Left ventricle myocardium inferior (tissue), 1 donor: Measurements from ENCODE around the gene GSTA5. TPM values are rescaled to one million over a fixed set of nuclear protein-coding genes. Genes with fewer than 3 reads are reported as not detected.
"Not testable (repeated sequence)": the region's sequence is repeated elsewhere in the genome, so short reads cannot be mapped to it uniquely, and the experiment has no call there.

Source experiments
- DNase-seq: peaks from one replicate; pipeline ENCODE4 v3.0.0-alpha.2; 2020
- H3K27ac ChIP-seq: fragments of 200-600 bp; replicated peaks from 2 replicates; pipeline ENCODE4 v1.8.0; 2021
- H3K27me3 ChIP-seq: fragments of 200-600 bp; 2 replicates; pipeline ENCODE4 v1.8.0; 2021; ENCODE audit warnings: low read depth
- H3K36me3 ChIP-seq: fragments of 200-600 bp; 2 replicates; pipeline ENCODE4 v1.8.0; 2021
- H3K4me1 ChIP-seq: fragments of 200-600 bp; 2 replicates; pipeline ENCODE4 v1.8.0; 2021
- H3K4me3 ChIP-seq: fragments of 200-600 bp; 2 replicates; pipeline ENCODE4 v1.8.0; 2021; ENCODE audit warnings: mild to moderate bottlenecking, moderate library complexity
- H3K9me3 ChIP-seq: fragments of 200-600 bp; replicated peaks from 2 replicates; pipeline ENCODE4 v1.8.0; 2021
- intact Hi-C: fragments of 100-400 bp; cut with micrococcal nuclease; formaldehyde crosslinking; loops from one replicate; pipeline ENCODE4 v1.11.0; 2022
- total RNA-seq: library from RNA; stranded (reverse); fragmentation: NEBNext Ultra II Directional; extraction: Animal tissue kit (Norgen Biotek cat#: 25700); gene quantifications from one replicate; pipeline ENCODE4 v1.2.1, GENCODE V29; 2021
- TF ChIP-seq, protein P1 (sequence below): fragments of 200-600 bp; IDR thresholded peaks from 2 replicates; pipeline ENCODE4 v1.8.0; 2021; ENCODE audit warnings: antibody characterized with exemption, mild to moderate bottlenecking, borderline replicate concordance
- donor health status: DM: no; HTN: yes; CAD: no; lungs with severe emphysema.

GSTA5 gene
- total RNA-seq, 1 donor from 2014 or later: not detected

DNA sequence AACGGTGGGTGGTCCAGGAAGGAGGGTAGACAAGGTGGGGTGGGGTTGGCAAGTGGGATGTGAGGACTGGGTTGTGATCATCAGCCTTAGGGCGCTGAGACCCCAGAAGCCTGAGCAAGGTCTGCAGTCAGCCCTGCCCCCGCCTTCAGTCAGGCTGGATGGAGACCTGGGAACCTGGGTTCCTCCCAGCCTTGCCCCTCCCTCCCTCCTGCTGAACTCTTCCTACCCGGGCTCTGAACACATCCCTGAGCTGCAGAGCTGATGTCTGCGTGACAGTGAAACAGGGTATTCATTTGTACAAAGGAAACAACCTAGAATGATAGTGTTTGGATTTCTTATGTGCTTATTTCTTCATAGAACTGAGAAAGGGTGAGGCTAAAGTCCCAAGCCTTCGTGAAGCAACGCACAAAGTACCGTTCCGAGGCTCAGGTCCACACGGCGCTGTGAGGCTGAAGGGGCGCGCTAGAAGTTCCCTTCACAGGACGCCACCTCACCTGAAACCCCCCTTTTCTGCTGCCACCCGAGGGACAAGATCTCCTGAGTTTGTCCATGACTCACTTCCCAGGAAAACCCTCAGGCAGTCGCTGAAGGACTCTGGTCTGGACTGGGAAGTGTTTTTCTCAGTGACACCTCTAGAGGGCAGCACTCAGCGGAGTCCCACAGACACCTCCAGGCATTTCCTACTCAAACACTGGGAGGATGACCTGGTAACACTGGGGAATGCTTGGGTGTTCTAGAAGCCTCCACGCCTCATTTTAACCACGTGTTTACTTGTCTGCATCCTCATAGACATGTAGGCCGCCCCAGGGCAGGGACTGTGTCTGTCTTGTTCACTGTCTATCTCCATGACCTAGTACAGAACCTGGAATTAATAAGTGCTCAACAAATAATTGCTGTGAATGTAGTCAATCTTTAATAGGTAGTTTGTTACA lies 1.2 kb downstream of the GSTA5 start:
- Histone ChIP-seq H3K27ac (no peak overlapping the region), H3K27me3 (peaks cover 48% of the 10 kb centered on the region), H3K4me1 (no peaks in the 10 kb centered on the region), H3K9me3 (no peaks in the 10 kb centered on the region), H3K36me3 (no peaks in the 10 kb centered on the region), H3K4me3 (no peak overlapping the region)
- intact Hi-C loops: no loop called here
- DNase-seq: no peak
- TF ChIP-seq, protein P1, sequence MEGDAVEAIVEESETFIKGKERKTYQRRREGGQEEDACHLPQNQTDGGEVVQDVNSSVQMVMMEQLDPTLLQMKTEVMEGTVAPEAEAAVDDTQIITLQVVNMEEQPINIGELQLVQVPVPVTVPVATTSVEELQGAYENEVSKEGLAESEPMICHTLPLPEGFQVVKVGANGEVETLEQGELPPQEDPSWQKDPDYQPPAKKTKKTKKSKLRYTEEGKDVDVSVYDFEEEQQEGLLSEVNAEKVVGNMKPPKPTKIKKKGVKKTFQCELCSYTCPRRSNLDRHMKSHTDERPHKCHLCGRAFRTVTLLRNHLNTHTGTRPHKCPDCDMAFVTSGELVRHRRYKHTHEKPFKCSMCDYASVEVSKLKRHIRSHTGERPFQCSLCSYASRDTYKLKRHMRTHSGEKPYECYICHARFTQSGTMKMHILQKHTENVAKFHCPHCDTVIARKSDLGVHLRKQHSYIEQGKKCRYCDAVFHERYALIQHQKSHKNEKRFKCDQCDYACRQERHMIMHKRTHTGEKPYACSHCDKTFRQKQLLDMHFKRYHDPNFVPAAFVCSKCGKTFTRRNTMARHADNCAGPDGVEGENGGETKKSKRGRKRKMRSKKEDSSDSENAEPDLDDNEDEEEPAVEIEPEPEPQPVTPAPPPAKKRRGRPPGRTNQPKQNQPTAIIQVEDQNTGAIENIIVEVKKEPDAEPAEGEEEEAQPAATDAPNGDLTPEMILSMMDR: peak; percentile 64

DNA sequence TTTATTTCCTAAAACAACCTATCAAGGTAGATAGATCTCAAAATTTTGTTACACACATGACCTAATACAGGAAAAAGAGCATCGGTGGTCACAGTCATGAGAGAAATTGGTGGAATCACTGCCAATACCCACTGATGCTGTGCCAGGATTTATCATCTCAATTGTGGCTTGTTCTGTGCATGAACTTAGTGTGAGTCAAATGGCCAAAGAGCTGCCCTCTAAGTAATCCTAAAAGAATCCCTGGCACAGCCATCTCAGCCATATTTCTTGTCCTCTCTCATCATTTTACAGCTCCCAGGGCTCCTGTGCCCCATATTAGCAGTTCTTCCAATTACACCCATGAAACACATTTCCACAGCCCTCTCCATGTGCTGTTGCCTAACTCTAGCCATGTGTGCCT lies 6.1 kb downstream of the GSTA5 start:
- H3K9me3 ChIP-seq: no peaks in the 10 kb centered on the region
- TF ChIP-seq, protein P1: no peak
- no peaks in the 10 kb centered on the region for H3K36me3 ChIP-seq
- DNase-seq: no peak
- intact Hi-C loops: no loop called here
- no peak overlapping the region for H3K4me3 ChIP-seq
- H3K27me3 ChIP-seq: peaks cover 48% of the 10 kb centered on the region
- H3K4me1 ChIP-seq: no peaks in the 10 kb centered on the region
- H3K27ac ChIP-seq: no peak overlapping the region

DNA sequence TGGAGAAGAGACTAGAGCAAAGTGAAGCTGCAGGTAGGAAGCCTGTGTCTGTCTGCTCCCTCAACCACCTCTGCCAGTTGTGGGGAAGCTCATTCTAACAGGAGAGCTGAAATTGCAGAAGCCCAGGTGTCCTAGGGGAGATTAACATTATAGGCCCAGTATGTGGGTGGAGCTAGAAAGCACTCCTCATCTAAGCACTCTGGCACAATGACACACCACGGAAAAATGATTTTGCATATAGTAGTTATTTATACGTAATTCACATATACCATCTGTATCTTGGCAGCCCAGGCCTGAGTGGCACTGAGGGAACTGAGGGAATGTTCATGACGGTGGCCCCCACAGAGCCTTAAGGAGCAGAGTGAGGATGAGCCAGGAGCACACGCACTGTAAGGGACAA lies 9.7 kb downstream of the GSTA5 start:
- DNase-seq, intact Hi-C loops, H3K27ac ChIP-seq, H3K36me3 ChIP-seq, H3K4me1 ChIP-seq, H3K4me3 ChIP-seq, H3K9me3 ChIP-seq: not testable (repeated sequence)
- H3K27me3 ChIP-seq: peaks cover 21% of the 10 kb centered on the region

DNA sequence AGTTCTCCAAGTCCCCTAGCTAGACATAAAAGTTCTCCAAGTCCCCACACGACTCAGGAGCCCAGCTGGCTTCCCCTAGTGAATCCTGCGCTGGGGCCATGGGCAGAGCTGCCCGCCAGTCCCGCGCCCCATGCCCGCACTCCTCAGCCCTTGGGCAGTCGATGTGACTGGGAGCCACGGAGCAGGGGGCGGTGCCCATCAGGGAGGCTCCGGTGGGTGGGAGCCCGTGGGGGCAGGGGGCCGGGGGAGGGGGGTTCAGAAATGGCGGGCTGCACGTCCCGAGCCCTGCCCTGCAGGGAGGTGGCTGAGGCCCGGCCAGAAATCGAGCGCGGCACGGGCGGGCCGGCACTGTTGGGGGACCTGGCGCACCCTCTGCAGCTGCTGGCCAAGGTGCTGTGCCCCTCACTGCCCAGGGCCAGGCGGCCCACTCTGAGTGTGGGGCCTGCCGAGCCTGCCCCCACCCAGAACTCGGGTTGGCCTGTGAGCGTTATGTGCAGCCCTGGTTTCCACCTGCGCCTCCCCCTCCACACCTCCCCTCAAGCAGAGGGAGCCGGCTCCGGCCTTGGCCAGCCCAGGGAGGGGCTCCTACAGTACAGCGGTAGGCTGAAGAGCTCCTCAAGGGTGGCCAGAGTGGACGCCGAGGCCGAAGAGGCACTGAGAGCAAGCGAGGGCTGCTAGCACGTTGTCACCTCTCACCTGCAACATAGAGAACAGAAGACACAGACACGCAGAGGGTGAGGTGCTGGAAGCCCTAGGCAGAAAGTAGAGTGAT lies 11.4 kb downstream of the GSTA5 start:
- peaks cover 7% of the 10 kb centered on the region for H3K27me3 ChIP-seq
- H3K4me1 ChIP-seq: no peaks in the 10 kb centered on the region
- no peak for DNase-seq
- H3K9me3 ChIP-seq: no peaks in the 10 kb centered on the region
- intact Hi-C loops: no loop called here
- H3K27ac ChIP-seq: no peak overlapping the region
- no peak overlapping the region for H3K4me3 ChIP-seq
- TF ChIP-seq, protein P1: no peak
- H3K36me3 ChIP-seq: no peaks in the 10 kb centered on the region

- H3K27ac ChIP-seq, H3K4me1 ChIP-seq, intact Hi-C loops, H3K36me3 ChIP-seq, DNase-seq, H3K27me3 ChIP-seq, H3K4me3 ChIP-seq, H3K9me3 ChIP-seq: not testable (repeated sequence)
Measured at GRCh38 chr6:52828621-52829020, 12.0 kb downstream of the GSTA5 start.

GRCh38 chr6:52827073-52827783 lies 13.4 kb downstream of the GSTA5 start:
- intact Hi-C loops: loop anchor here (2.0 kb wide), 1 partner anchor 40 kb away; no protein-coding TSS in a partner anchor

More at GRCh38 chr6:52827073-52827783, 13.4 kb downstream of the GSTA5 start:
- not testable (repeated sequence) for H3K27me3 ChIP-seq, H3K4me3 ChIP-seq, DNase-seq, H3K9me3 ChIP-seq, H3K36me3 ChIP-seq, H3K4me1 ChIP-seq, H3K27ac ChIP-seq
